Mucosa of descending colon (tissue), 3 donors: Measurements from ENCODE around the gene KRTAP12-4. TPM values are rescaled to one million over a fixed set of nuclear protein-coding genes. Genes with fewer than 3 reads are reported as not detected.

Source experiments
- ATAC-seq: fragments of 200-7000 bp; cut with Tn5 transposase; one replicate; pipeline ENCODE4 v1.9.1; 2020; ENCODE audit warnings: mild to moderate bottlenecking, moderate library complexity
- DNase-seq, 3 donors: peaks; one replicate each; pipeline ENCODE4 v3.0.0-alpha.2; 2020
- H3K36me3 ChIP-seq: fragments of 200-600 bp; one replicate; pipeline ENCODE4 v1.8.0; 2021; ENCODE audit warnings: low read depth, mild to moderate bottlenecking
- H3K4me1 ChIP-seq: fragments of 200-600 bp; one replicate; pipeline ENCODE4 v1.8.0; 2021; ENCODE audit warnings: low read depth, mild to moderate bottlenecking
- H3K4me3 ChIP-seq: fragments of 200-600 bp; one replicate; pipeline ENCODE4 v1.8.0; 2021; ENCODE audit warnings: mild to moderate bottlenecking
- H3K9me3 ChIP-seq: fragments of 200-600 bp; one replicate; pipeline ENCODE4 v1.8.0; 2021; ENCODE audit warnings: mild to moderate bottlenecking
- CTCF ChIP-seq: fragments of 200-600 bp; IDR thresholded peaks from one replicate; pipeline ENCODE4 v1.8.0; 2022; ENCODE audit warnings: antibody characterized with exemption, mild to moderate bottlenecking
- intact Hi-C, 2 donors: fragments of 100-400 bp; cut with DNase I in 1 of 2; cut with micrococcal nuclease in 1 of 2; formaldehyde crosslinking; loops; one replicate each; pipeline versions ENCODE4 v1.11.0 to v1.11.1; 2022; cut with DNase I, micrococcal nuclease
- total RNA-seq, 3 donors: library from RNA; stranded (reverse); fragmentation: NEBNext Ultra II Directional in 2 of 3; extraction: Animal tissue kit (Norgen Biotek cat#: 25700) in 2 of 3; gene quantifications; one replicate each; pipeline versions ENCODE4 v1.2.1 to v1.2.4, GENCODE V29; 2021 to 2023
- donor health status: DM: no; HTN: no; CAD: no; lungs with moderate emphysema.
- donor health status: DM: no; HTN: no; CAD: no.
- donor health status: DM: no; HTN: yes; CAD: no.

KRTAP12-4 gene
- total RNA-seq, 3 donors from 2014 or later: not detected

DNA sequence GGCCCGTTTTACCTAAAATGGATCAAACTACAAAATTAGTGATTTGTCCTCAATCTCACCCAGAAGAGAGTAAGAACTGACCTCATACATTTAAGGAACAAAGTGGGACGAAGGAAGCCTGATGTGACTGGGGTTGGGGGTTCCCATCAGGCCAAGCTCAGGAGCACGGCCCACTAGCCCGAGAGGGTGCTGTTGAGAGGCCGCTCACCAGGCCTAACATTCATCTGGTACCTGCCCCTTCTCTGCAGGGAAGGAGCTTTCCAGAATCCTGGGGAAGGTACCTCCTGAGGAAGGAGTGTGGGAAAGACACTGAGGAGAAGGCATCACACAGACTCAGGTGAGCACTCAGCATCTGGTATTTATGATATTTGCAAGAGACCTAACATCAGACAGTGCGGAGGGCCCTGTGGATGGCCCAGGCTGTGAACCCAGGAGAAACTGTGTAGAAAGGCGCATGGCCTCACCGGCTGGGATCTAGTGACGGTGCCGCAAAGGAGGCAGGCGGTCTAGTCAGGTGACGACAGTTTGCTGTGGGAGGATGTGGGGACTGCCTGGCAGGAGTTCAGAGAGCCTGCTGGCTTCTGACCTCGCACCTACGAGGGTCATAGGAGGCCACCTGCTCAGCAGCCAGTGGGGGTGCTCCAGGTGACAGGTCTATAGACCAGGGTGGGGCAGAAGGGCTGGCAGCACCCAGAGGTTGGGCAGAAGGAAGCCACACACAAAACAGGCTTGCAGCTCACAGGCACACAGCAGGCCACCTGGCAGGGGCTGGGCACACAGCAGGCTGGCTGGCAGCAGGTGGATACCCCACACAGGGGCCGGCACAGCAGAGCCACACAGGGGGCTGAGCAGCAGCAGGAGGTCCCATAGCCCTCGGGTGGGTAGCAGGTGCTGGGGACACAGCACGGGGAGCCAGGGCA lies 543 bp downstream of the KRTAP12-4 start:
- H3K4me3 ChIP-seq: no peak overlapping the region
- peak; percentile 53 for ATAC-seq
- intact Hi-C loops: no loop called here
- no peak for TF ChIP-seq CTCF
- H3K4me1 ChIP-seq: no peaks in the 10 kb centered on the region
- no peaks in the 10 kb centered on the region for H3K9me3 ChIP-seq
- no peaks in the 10 kb centered on the region for H3K36me3 ChIP-seq
- peak in 2 of 3 donors; percentile 8 to 33 for DNase-seq

GRCh38 chr21:44653123-44653522 lies 1.3 kb downstream of the KRTAP12-4 start:
- no peak for DNase-seq
- intact Hi-C loops: no loop called here
- Histone ChIP-seq H3K36me3 (no peaks in the 10 kb centered on the region), H3K9me3 (no peaks in the 10 kb centered on the region), H3K4me3 (no peak overlapping the region), H3K4me1 (no peaks in the 10 kb centered on the region)
- no peak for TF ChIP-seq CTCF
- ATAC-seq: no peak

DNA sequence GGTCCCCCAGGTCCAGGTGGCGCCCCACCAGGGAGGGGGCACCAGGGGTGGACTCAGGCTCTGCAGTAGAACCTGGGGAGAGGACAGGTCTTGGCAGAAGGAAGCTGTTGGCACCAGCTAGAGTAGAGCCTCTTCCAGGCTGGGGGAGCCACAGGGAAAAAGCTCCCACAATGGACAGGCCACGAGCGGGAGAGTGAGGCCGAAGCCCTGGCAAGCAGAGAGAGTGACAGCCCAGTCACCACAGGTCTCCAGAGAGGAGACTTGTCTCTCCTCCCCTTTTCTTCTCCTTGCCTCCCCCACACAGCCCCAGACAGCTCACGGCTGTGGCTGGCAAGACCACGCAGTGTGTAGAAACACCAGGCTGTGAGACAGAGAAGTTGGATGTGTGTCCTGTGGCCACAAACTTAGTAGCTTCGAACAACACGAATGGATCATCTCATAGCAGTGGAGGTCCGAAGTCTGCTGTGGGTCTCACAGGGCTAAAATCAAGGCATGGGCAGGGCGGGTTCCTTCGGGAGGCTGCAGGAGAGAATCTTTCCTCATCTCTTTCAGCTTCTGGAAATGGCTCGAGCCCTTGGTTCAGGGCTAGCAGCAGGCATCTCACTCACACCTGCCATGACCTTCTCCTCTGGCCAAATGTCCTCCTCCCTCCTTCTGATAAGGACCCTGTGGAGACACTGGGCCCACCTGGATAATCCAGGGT lies 3.3 kb downstream of the KRTAP12-4 start:
- Histone ChIP-seq H3K36me3 (no peaks in the 10 kb centered on the region), H3K4me1 (no peaks in the 10 kb centered on the region), H3K9me3 (no peaks in the 10 kb centered on the region), H3K4me3 (no peak overlapping the region)
- DNase-seq: no peak
- intact Hi-C loops: no loop called here
- no peak for ATAC-seq
- no peak for TF ChIP-seq CTCF

DNA sequence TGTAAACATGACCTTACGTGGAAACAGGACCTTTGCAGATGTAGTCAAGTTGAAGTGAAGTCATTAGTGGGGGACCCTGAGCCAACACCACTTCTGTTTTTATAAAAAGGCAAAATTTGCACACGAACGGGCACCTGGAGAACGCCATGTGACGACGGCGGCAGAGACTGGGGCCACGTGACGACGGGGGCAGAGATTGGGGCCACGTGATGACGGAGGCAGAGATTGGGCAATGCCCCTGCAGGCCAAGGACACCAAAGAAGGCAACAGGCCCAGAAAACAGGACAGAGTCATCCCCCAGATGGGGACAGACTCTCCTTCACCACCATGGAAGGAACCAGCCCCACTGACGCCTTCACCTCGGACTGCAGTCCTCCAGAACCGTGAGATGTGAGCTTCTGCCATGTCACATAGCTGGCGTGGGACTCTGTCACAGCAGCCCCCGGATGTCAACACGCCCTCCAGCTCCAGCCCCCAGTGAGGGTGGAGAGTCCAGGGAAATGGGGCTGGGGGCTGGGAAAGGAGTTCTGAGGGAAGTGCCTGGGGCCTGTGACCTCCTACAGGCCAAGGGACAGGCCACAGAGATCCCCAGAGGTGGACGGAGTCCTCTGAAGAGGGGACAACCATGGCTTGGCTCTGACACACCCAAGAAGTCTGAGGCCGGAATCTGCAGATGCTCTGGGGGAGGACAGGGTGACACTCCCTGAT lies 4.0 kb downstream of the KRTAP12-4 start:
- no peak for ATAC-seq

More for the DNA sequence above, 4.0 kb downstream of the KRTAP12-4 start:
- TF ChIP-seq CTCF: no peak
- intact Hi-C loops: no loop called here
- DNase-seq: no peak
- no peaks in the 10 kb centered on the region for H3K9me3 ChIP-seq
- no peak overlapping the region for H3K4me3 ChIP-seq
- H3K4me1 ChIP-seq: no peaks in the 10 kb centered on the region
- H3K36me3 ChIP-seq: no peaks in the 10 kb centered on the region
